HG03521 (cell line): ENCODE measurements around the gene ZNF683.

ENCODE experiments used
- ATAC-seq: cut with Tn5 transposase; IDR thresholded peaks from one replicate; pipeline ENCODE4 v1.9.1; 2021; ENCODE audit warnings: mild to moderate bottlenecking, moderate library complexity; ENCODE audit not compliant: unreplicated experiment

The ZNF683 gene

DNA sequence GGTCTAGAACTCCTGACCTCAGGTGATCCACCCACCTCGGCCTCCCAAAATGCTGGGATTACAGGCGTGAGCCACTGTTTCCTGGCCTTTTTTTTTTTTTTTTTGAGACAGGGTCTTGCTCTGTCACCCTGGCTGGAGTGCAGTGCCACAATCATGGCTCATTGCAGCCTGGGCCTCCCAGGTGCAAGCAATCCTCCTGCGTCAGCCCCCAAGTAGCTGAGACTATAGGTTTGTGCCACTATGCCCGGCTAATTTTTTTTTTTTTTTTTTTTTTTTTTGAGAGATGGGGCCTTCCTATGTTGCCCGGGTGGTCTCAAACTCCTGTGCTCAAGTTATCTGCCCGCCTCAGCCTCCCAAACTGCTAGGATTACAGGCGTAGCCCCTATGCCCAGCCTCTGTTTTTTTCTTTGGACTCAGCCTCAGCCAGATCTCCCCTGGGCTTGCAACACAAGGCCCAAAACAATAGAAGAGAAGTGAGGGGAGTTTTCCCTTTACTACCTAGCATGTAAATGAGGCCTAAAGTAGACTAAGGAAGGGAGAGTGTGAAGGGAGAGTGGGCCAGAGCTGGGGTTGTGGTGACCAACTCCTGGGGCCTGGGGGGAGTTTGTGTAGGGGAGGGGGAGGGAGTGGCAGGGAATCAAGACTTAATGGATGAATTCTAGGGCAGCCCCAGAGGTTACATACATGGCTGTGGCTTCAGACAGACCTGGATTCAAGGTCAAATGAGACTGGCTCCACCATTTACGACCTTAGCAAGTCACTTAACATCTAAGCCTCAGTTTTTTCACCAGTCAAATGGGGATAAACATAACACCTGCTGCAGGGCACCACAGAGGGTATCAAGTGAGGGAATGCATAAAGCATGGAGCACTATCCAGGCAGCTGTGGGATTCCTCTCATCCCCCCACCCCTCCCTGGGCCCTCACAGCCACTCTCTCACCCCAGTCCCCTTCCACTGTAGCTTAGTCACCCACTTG lies 56.4 kb downstream of the ZNF683 start:
- no peak for ATAC-seq

DNA sequence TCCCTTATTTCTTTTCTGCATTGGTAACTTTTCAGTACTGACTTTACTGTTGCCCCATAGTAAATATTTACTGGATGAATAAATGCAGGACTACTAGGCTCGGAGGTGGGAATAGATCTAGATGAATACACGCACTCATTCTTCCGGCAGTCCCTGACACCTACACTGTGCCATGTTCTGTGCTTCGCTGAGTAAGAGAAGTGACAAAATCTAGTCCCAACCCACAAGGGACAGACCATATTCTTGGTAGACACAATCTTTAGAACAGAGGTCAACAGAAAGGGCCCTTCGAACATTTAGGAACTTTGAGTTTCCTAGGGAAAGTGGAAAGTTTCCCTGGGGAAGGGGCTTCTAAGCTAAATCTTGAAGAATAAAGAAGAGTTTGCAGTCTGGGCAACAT lies 58.0 kb downstream of the ZNF683 start:
- no peak for ATAC-seq
